Colonic mucosa (tissue), 4 donors: ENCODE results near the gene CHRDL1. TPM values are rescaled to one million over a fixed set of nuclear protein-coding genes. Genes with fewer than 3 reads are reported as not detected.

Experiments
- DNase-seq: peaks from one replicate; pipeline ENCODE4 v3.0.0-alpha.2; 2020
- H3K27ac ChIP-seq: fragments of 200-600 bp; one replicate; pipeline ENCODE4 v1.8.0; 2021
- H3K27me3 ChIP-seq: fragments of 200-600 bp; one replicate; pipeline ENCODE4 v1.8.0; 2021
- H3K36me3 ChIP-seq: fragments of 200-600 bp; one replicate; pipeline ENCODE4 v1.8.0; 2021
- H3K4me1 ChIP-seq: fragments of 200-600 bp; one replicate; pipeline ENCODE4 v1.8.0; 2021; ENCODE audit warnings: mild to moderate bottlenecking
- H3K4me3 ChIP-seq: fragments of 200-600 bp; one replicate; pipeline ENCODE4 v1.8.0; 2021
- H3K9ac ChIP-seq, 2 donors: one replicate each; pipeline ENCODE4 v1.7.0; 2013; ENCODE audit warnings: control low read depth in 2 of 2, low read depth in 2 of 2, low read length in 2 of 2
- H3K9me3 ChIP-seq: fragments of 200-600 bp; one replicate; pipeline ENCODE4 v1.8.0; 2021
- intact Hi-C: fragments of 100-400 bp; cut with DNase I; formaldehyde crosslinking; loops from one replicate; pipeline ENCODE4 v1.14.1; 2022
- total RNA-seq, 2 donors: library from RNA; stranded (reverse); fragmentation: NEBNext Ultra II Directional in 1 of 2; extraction: Animal tissue kit (Norgen Biotek cat#: 25700) in 1 of 2; gene quantifications; one replicate each; pipeline ENCODE4 v1.2.1, GENCODE V29; 2021
- TF ChIP-seq, protein P1 (sequence below): fragments of 200-600 bp; IDR thresholded peaks from one replicate; pipeline ENCODE4 v1.8.0; 2022; ENCODE audit warnings: antibody characterized with exemption, mild to moderate bottlenecking
- donor health status: healthy.
- donor health status: DM: no; HTN: no; CAD: no.
- donor health status: DM: no; HTN: no; CAD: no.

CHRDL1 gene
- total RNA-seq, 2 donors from 2014 or later, result 2.2 to 18.3 TPM

DNA sequence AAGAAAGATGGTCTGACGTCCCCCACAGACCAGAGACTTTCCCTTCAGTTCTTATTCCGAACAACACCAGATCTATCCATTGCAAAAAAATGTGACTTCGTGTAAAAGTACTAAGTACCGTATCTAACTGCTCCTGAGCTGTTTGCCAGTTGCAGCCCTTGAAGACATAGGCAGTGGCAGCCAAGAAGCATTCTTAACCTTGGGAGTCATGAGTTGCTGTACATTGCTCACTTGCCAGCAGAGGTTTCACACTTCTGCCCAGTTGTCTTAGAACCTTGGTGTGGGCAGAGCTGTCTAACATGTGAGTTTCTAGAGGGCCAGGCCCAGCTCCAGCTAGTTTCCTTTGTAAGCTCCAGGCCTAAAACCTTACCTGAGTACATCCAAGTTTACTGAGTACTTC is 10.5 kb upstream of the CHRDL1 start:
- Histone ChIP-seq H3K27ac (no peak overlapping the region), H3K4me1 (no peaks in the 10 kb centered on the region), H3K9ac (no peak overlapping the region), H3K36me3 (no peaks in the 10 kb centered on the region), H3K4me3 (no peak overlapping the region), H3K27me3 (no peaks in the 10 kb centered on the region), H3K9me3 (no peaks in the 10 kb centered on the region)
- intact Hi-C loops, result no loop called here
- TF ChIP-seq, protein P1, sequence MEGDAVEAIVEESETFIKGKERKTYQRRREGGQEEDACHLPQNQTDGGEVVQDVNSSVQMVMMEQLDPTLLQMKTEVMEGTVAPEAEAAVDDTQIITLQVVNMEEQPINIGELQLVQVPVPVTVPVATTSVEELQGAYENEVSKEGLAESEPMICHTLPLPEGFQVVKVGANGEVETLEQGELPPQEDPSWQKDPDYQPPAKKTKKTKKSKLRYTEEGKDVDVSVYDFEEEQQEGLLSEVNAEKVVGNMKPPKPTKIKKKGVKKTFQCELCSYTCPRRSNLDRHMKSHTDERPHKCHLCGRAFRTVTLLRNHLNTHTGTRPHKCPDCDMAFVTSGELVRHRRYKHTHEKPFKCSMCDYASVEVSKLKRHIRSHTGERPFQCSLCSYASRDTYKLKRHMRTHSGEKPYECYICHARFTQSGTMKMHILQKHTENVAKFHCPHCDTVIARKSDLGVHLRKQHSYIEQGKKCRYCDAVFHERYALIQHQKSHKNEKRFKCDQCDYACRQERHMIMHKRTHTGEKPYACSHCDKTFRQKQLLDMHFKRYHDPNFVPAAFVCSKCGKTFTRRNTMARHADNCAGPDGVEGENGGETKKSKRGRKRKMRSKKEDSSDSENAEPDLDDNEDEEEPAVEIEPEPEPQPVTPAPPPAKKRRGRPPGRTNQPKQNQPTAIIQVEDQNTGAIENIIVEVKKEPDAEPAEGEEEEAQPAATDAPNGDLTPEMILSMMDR, result no peak
- DNase-seq, result no peak

DNA sequence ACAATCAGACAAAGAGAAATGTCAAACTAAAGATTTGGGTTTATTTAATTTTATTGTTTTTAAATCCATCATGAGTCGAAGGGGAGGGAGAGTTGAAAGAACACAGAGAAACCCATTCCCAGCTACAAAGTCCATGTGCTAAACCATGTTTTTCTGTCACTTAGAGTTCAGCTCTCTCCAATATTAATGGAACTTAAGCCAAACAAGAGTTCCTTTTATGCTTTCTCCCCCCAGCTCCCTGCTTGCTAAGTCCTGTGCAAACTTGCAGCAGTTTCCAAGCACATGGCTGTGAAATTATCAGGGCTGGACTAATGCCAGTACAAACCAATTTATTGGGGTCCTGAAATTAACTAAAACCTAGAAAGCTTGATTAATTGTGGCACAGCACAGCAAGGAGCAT is 9.7 kb upstream of the CHRDL1 start:
- intact Hi-C loops, result no loop called here
- no peaks in the 10 kb centered on the region for H3K9me3 ChIP-seq
- no peaks in the 10 kb centered on the region for H3K4me1 ChIP-seq
- H3K27me3 ChIP-seq, result no peaks in the 10 kb centered on the region
- TF ChIP-seq, protein P1, result no peak
- no peak overlapping the region for H3K27ac ChIP-seq
- no peak for DNase-seq
- H3K9ac ChIP-seq, result no peak overlapping the region
- H3K4me3 ChIP-seq, result no peak overlapping the region
- no peaks in the 10 kb centered on the region for H3K36me3 ChIP-seq

DNA sequence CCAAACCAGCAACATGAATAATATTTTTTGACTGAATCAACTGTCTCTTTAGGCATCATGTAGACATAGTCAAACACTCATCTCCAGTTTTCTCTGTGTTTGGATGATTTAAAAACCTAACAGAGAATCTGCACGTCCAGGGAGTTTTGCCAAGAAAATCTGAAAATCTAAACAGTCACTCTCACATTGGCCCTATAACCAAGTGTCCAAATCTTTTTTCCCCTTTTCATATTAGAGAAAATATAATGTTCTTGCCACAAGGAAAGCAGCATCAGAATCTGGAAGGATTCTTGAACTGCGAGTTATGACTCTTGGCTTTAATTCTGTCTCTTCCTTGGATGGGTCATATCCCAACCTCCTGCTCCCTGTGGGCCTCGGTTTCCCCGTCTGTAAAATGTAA is 8.8 kb upstream of the CHRDL1 start:
- Histone ChIP-seq H3K9ac (no peak overlapping the region), H3K4me3 (no peak overlapping the region), H3K27me3 (no peaks in the 10 kb centered on the region), H3K27ac (no peak overlapping the region), H3K4me1 (no peaks in the 10 kb centered on the region), H3K36me3 (no peaks in the 10 kb centered on the region), H3K9me3 (no peaks in the 10 kb centered on the region)
- DNase-seq, result no peak
- intact Hi-C loops, result no loop called here
- TF ChIP-seq, protein P1, result no peak

DNA sequence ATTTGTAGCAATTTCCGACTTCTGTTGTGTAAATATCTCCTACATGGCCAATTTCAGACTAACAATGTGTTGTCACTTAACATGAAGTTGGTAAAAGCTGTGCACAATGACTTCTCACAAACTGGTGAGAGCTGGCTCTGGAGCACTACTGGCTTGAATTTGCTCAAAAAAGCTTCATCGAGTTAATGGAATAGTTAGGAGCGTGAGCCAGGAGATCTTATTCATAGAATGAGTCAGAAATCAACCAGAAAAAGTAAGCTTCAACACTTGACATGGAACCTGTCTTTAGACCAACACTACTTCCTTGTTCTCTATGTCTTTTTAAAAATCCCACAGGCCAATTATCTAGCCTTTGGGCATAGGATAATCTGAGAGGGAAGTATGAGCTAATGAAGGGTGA is 7.9 kb upstream of the CHRDL1 start:
- no peaks in the 10 kb centered on the region for H3K9me3 ChIP-seq
- no peak for DNase-seq
- intact Hi-C loops, result no loop called here
- H3K27me3 ChIP-seq, result no peaks in the 10 kb centered on the region
- no peak overlapping the region for H3K27ac ChIP-seq
- no peak overlapping the region for H3K4me3 ChIP-seq
- H3K36me3 ChIP-seq, result no peaks in the 10 kb centered on the region
- TF ChIP-seq, protein P1, result no peak
- H3K4me1 ChIP-seq, result no peaks in the 10 kb centered on the region
- no peak overlapping the region for H3K9ac ChIP-seq

DNA sequence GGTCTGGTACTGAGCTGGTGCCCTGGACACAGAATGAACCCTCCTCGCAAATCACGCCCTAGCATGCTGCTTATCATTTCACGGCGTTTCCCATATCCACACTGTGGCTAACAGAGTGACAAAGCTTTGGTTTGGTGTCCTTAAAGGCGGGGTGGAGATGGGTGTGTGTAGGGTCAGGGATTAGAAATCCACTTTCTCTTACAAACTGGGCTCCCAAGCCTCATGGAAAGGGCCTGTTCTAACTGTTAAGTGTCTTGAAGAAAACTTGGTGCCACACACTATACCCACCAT is 735 bp upstream of the CHRDL1 start:
- Histone ChIP-seq H3K9ac (no peak overlapping the region), H3K36me3 (no peaks in the 10 kb centered on the region), H3K27ac (no peak overlapping the region), H3K27me3 (peaks cover 7% of the 10 kb centered on the region), H3K9me3 (no peaks in the 10 kb centered on the region), H3K4me1 (no peaks in the 10 kb centered on the region), H3K4me3 (no peak overlapping the region)
- TF ChIP-seq, protein P1, result no peak
- no peak for DNase-seq
- intact Hi-C loops, result no loop called here

DNA sequence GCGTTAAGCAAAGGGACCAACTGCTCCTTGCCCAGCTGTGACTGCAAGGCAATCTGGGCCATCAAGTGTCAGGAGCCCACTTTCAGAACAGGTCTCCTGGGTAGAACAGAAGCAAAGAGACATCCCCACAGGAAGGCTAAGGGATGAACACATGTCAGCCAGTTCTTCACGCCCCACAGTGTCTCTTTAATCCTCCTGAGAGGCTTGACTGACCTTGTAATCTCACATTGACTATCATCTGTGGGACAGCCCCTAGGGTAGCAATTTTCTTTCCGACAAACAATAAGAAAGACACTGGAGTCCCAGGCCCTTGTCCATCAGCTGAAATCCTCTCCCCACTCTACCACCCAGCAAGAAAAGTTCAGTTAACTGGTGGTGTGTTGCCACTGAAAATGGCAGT is 1.0 kb downstream of the CHRDL1 start:
- no peak overlapping the region for H3K9ac ChIP-seq
- no peaks in the 10 kb centered on the region for H3K4me1 ChIP-seq
- DNase-seq, result no peak
- TF ChIP-seq, protein P1, result no peak
- no peaks in the 10 kb centered on the region for H3K36me3 ChIP-seq
- intact Hi-C loops, result no loop called here
- H3K9me3 ChIP-seq, result no peaks in the 10 kb centered on the region
- H3K4me3 ChIP-seq, result no peak overlapping the region
- H3K27ac ChIP-seq, result no peak overlapping the region
- peaks cover 13% of the 10 kb centered on the region for H3K27me3 ChIP-seq
